ENCODE measurements around the gene CRP. TPM values are rescaled to one million over a fixed set of nuclear protein-coding genes. Genes with fewer than 3 reads are reported as not detected.

The CRP gene
- total and polyA plus RNA-seq, 2 of the 13 experiments (the other 11 are each of a cell fraction or from before 2014, with no cell fraction given) = not detected

GRCh38 chr1:159668739-159669138, 45.6 kb downstream of the CRP start:
- ChIA-PET POLR2A (no interaction called here), CTCF (ENCODE audit: low intra/inter-chr PET ratio, low total read pairs) (no interaction called here)
- Histone ChIP-seq H3K9ac (ENCODE audit: insufficient read depth, low read depth, low read length) (no peak overlapping the region), H2AFZ (ENCODE audit: low read length) (no peak overlapping the region), H3K9me3 (ENCODE audit: low read length) (no peaks in the 10 kb centered on the region), H3K4me3 (replicated peaks in 1 of 3; ENCODE audit: insufficient read depth in 1 of 3, low read depth in 2 of 3, low read length in 3 of 3) (no peak overlapping the region), H4K20me1 (ENCODE audit: insufficient read depth, low read length) (no peaks in the 10 kb centered on the region), H3K79me2 (ENCODE audit: insufficient read depth, low read length) (no peaks in the 10 kb centered on the region), H3K4me2 (ENCODE audit: low read depth, low read length) (no peak overlapping the region), H3K27ac (ENCODE audit: extremely low read length, insufficient read depth, low read length) (no peak overlapping the region), H3K36me3 (replicated peaks in 1 of 2; ENCODE audit: control insufficient read depth in 1 of 2, insufficient read depth in 2 of 2, low read length in 2 of 2) (no peaks in the 10 kb centered on the region), H3K4me1 (ENCODE audit: insufficient read depth, low read length) (no peaks in the 10 kb centered on the region), H3K27me3 (ENCODE audit: control insufficient read depth in 1 of 2, insufficient read depth in 2 of 2, low read length in 2 of 2) (no peaks in the 10 kb centered on the region; a peak in 1 of 5 replicates)
- no TSS peak for BruUV-seq (replicated peaks)
- WGBS (ENCODE audit: low lambda C conversion rate) = 1% methylated on average over 3 of the region's 3 CpGs
- in situ Hi-C loops (cut with HindIII; ENCODE audit: extremely low pct_ligation_motif_present, low pct_unique_long_range_greater_than_20kb) = no loop called here
- TF ChIP-seq ELF3 (CRISPR knock-in tag; IDR thresholded peaks at IDR 0.05) (no peak), PRPF4 (IDR thresholded peaks at IDR 0.05; ENCODE audit: low read depth, low read length, poor library complexity, severe bottlenecking) (no peak), NFKBIZ (CRISPR knock-in tag; IDR thresholded peaks at IDR 0.05) (no peak), ATF5 (CRISPR knock-in tag; IDR thresholded peaks at IDR 0.05; ENCODE audit: low read depth) (no peak), SP5 (CRISPR knock-in tag; IDR thresholded peaks at IDR 0.05; ENCODE audit: borderline replicate concordance, low read depth) (no peak), SRY (CRISPR knock-in tag; IDR thresholded peaks at IDR 0.05) (no peak), FOXM1 (CRISPR knock-in tag; IDR thresholded peaks at IDR 0.05) (no peak), ZNF616 (CRISPR knock-in tag; IDR thresholded peaks at IDR 0.05; ENCODE audit: low read depth) (no peak), ZNF768 (CRISPR knock-in tag; IDR thresholded peaks at IDR 0.05) (no peak), ZNF468 (CRISPR knock-in tag; IDR thresholded peaks at IDR 0.05) (no peak), ZIK1 (CRISPR knock-in tag; IDR thresholded peaks at IDR 0.05; ENCODE audit: borderline replicate concordance, low read depth) (no peak), MED1 (CRISPR knock-in tag; IDR thresholded peaks at IDR 0.05) (no peak), SMAD3 (CRISPR knock-in tag; IDR thresholded peaks at IDR 0.05) (no peak), MAF1 (CRISPR knock-in tag; IDR thresholded peaks at IDR 0.05; ENCODE audit: borderline replicate concordance) (no peak), MYNN (CRISPR knock-in tag; IDR thresholded peaks at IDR 0.05; ENCODE audit: low read depth) (no peak), ZBTB25 (CRISPR knock-in tag; IDR thresholded peaks at IDR 0.05) (no peak), TRIM24 (CRISPR knock-in tag; IDR thresholded peaks at IDR 0.05) (no peak), PLRG1 (conservative IDR thresholded peaks at IDR 0.05) (no peak), ADNP (CRISPR knock-in tag; IDR thresholded peaks at IDR 0.05) (no peak)
- no peak for ATAC-seq
- no peak for FAIRE-seq
- no peak for DNase-seq (ENCODE audit: low spot score)
- intact Hi-C loops (cut with micrococcal nuclease; ENCODE audit: unreplicated experiment) = no loop called here

Data from HepG2 (cell line).